ENCODE measurements around the gene N4BP2L2. TPM values are rescaled to one million over a fixed set of nuclear protein-coding genes. Genes with fewer than 3 reads are reported as not detected.

Gene N4BP2L2
- total and polyA plus RNA-seq, 9 of the 15 experiments (the other 6 are each of a cell fraction or from before 2014, with no cell fraction given): 33.9 to 76.4 (median 48.7) TPM

DNA sequence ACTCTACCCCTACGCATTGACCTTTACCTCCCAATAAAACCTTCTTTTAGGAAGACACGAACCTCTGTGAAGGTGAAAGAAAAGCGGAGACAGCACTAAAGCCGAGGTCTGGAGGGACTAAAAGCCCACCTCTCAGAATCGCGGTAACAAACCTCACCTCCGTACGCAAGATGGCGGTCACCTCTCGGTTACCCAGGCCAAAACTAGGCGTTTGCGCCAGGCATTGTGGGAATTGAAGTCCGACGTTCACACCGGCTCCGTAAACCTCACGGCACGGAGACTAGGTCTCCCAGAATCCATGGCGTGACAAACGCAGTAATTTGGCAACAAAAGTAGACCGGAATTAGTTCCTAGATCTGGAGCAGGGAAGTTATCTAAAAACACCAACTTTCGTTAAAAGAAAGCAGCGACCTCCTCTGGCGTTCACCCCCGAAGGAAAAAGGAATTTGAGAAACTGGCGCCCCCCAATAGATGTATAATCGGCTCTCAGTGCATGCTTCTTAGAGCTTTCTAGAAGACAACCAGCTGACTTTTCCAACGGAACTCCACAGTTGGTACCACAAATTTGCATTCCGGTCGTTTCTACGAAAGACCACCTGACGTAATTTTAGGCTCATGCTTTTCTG, at the start of gene N4BP2L2 (continued):
- 0 out of 2 replicates have a peak, but pooled peaks have one; percentile 61 for TF ChIP-seq ZNF644 (tag; IDR thresholded peaks at IDR 0.05; ENCODE audit: low read depth)
- no peak for TF ChIP-seq ILK (tag; IDR thresholded peaks at IDR 0.05; ENCODE audit: borderline replicate concordance, low read depth)
- TF ChIP-seq RBM17 (IDR thresholded peaks at IDR 0.05; ENCODE audit: borderline replicate concordance, low read depth, low read length): no peak
- no peak for TF ChIP-seq ZNF263 (CRISPR knock-in tag; IDR thresholded peaks at IDR 0.05; ENCODE audit: borderline replicate concordance)
- no peak for TF ChIP-seq PTRF (tag; IDR thresholded peaks at IDR 0.05)
- TF ChIP-seq USF2 (CRISPR knock-in tag; IDR thresholded peaks at IDR 0.05): no peak
- TF ChIP-seq NFATC3 (IDR thresholded peaks at IDR 0.05): no peak
- 0 out of 2 replicates have a peak, but pooled peaks have one; percentile 44 for TF ChIP-seq ILF3 (IDR thresholded peaks at IDR 0.05; ENCODE audit: borderline replicate concordance)
- TF ChIP-seq C11orf30 (IDR thresholded peaks at IDR 0.05; ENCODE audit: low read depth): peak; percentile 13; the same call in 1 of the 2 replicates
- peak; percentile 74 for TF ChIP-seq ELF1 (tag; IDR thresholded peaks at IDR 0.05)
- peak; percentile 59; the same call in 1 of the 2 replicates for TF ChIP-seq TAF7 (tag; IDR thresholded peaks at IDR 0.05)
- TF ChIP-seq TAF15 (IDR thresholded peaks at IDR 0.05; ENCODE audit: low read depth, low read length): no peak
- TF ChIP-seq CREB3 (tag; conservative IDR thresholded peaks at IDR 0.05; ENCODE audit: low read depth): no peak
- no peak for TF ChIP-seq SAP30 (IDR thresholded peaks at IDR 0.05; ENCODE audit: borderline replicate concordance, insufficient read depth, low read depth, low read length, poor library complexity, severe bottlenecking)
- TF ChIP-seq SPI1 (IDR thresholded peaks at IDR 0.05; ENCODE audit: borderline replicate concordance, low read depth, low read length): no peak
- peak; percentile 45; the same call in 1 of the 2 replicates for TF ChIP-seq ZBTB7A (IDR thresholded peaks at IDR 0.05; ENCODE audit: borderline replicate concordance, control insufficient read depth, low read depth, low read length)
- TF ChIP-seq, protein P1, sequence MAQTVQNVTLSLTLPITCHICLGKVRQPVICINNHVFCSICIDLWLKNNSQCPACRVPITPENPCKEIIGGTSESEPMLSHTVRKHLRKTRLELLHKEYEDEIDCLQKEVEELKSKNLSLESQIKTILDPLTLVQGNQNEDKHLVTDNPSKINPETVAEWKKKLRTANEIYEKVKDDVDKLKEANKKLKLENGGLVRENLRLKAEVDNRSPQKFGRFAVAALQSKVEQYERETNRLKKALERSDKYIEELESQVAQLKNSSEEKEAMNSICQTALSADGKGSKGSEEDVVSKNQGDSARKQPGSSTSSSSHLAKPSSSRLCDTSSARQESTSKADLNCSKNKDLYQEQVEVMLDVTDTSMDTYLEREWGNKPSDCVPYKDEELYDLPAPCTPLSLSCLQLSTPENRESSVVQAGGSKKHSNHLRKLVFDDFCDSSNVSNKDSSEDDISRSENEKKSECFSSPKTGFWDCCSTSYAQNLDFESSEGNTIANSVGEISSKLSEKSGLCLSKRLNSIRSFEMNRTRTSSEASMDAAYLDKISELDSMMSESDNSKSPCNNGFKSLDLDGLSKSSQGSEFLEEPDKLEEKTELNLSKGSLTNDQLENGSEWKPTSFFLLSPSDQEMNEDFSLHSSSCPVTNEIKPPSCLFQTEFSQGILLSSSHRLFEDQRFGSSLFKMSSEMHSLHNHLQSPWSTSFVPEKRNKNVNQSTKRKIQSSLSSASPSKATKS (CRISPR knock-in tag; IDR thresholded peaks at IDR 0.05): no peak
- TF ChIP-seq, protein P2, sequence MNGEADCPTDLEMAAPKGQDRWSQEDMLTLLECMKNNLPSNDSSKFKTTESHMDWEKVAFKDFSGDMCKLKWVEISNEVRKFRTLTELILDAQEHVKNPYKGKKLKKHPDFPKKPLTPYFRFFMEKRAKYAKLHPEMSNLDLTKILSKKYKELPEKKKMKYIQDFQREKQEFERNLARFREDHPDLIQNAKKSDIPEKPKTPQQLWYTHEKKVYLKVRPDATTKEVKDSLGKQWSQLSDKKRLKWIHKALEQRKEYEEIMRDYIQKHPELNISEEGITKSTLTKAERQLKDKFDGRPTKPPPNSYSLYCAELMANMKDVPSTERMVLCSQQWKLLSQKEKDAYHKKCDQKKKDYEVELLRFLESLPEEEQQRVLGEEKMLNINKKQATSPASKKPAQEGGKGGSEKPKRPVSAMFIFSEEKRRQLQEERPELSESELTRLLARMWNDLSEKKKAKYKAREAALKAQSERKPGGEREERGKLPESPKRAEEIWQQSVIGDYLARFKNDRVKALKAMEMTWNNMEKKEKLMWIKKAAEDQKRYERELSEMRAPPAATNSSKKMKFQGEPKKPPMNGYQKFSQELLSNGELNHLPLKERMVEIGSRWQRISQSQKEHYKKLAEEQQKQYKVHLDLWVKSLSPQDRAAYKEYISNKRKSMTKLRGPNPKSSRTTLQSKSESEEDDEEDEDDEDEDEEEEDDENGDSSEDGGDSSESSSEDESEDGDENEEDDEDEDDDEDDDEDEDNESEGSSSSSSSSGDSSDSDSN (IDR thresholded peaks at IDR 0.05; ENCODE audit: borderline replicate concordance in 1 of 2, low read depth in 2 of 2, low read length in 2 of 2): no peak
- peak; percentile 55 for TF ChIP-seq POLR2G (IDR thresholded peaks at IDR 0.05; ENCODE audit: low read depth, low read length)
